Measurements from ENCODE around the gene FKBP7. TPM values are rescaled to one million over a fixed set of nuclear protein-coding genes. Genes with fewer than 3 reads are reported as not detected.

The FKBP7 gene
- total RNA-seq, 1 donor from 2014 or later: 10.5 TPM

GRCh38 chr2:178502751-178503150 lies 24.4 kb upstream of the FKBP7 start:
- Histone ChIP-seq H3K27ac (no peak overlapping the region), H3K4me1 (peaks cover 4% of the 10 kb centered on the region), H3K36me3 (peaks cover 78% of the 10 kb centered on the region), H3K27me3 (ENCODE audit: low read depth) (no peaks in the 10 kb centered on the region), H3K4me3 (no peak overlapping the region), H3K9me3 (no peaks in the 10 kb centered on the region)
- no peak for TF ChIP-seq CTCF (IDR thresholded peaks at IDR 0.05)
- no peak for ATAC-seq
- no peak for DNase-seq
- intact Hi-C loops (cut with DNase I): no loop called here

- intact Hi-C loops (cut with DNase I): no loop called here
- Histone ChIP-seq H3K27ac (no peak overlapping the region), H3K4me1 (no peaks in the 10 kb centered on the region), H3K27me3 (ENCODE audit: low read depth) (no peaks in the 10 kb centered on the region), H3K4me3 (no peak overlapping the region), H3K9me3 (no peaks in the 10 kb centered on the region), H3K36me3 (peaks cover 100% of the 10 kb centered on the region)
- TF ChIP-seq CTCF (IDR thresholded peaks at IDR 0.05): no peak
- ATAC-seq: no peak
- no peak for DNase-seq
Measured at GRCh38 chr2:178499640-178500039, 21.2 kb upstream of the FKBP7 start.

DNA sequence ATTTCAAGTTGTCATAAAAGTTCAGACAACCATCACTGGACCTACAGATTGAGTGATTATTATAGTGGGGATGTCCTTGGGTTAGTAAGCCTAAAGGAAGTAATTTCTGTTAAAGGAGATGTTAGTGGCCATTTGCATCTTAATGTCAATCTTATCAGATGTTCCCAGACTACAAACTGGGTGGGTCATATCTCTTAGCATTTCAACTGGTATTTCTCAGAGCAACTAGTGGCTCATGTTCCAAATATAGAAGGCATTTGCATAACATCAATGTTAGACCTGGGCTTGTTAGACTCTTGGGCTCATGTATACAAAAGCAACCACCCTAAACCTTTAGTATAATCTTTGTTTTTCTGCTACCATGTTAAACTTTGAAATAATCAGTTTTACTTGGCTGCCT lies 19.7 kb upstream of the FKBP7 start:
- DNase-seq (no peak), ATAC-seq (no peak)
- peaks cover 99% of the 10 kb centered on the region for H3K36me3 ChIP-seq
- no peaks in the 10 kb centered on the region for H3K27me3 ChIP-seq (ENCODE audit: low read depth)
- no peaks in the 10 kb centered on the region for H3K4me1 ChIP-seq
- H3K27ac ChIP-seq: no peak overlapping the region
- no peak for TF ChIP-seq CTCF (IDR thresholded peaks at IDR 0.05)
- no peaks in the 10 kb centered on the region for H3K9me3 ChIP-seq
- no peak overlapping the region for H3K4me3 ChIP-seq
- intact Hi-C loops (cut with DNase I): no loop called here

DNA sequence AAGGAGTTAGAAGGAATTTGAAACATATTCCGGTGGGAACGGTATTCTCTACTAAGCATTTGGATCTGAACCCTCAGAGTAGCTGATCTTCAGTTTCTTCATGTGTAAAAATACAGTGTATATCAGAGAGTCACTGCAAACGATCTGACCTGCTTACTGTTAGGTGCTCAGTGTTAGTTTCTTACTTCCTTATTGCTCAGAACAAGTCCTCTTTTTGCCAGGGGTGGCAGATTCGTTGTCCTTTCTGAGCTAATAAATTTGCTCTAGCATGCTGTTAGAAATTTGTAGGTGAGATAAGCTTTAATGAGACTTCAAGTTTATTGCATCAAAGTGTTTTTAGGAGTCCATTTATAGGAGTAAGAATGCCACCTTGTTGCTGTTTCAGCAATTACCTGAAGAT lies 17.6 kb upstream of the FKBP7 start:
- H3K27ac ChIP-seq: no peak overlapping the region
- ATAC-seq (no peak), DNase-seq (no peak)
- H3K4me1 ChIP-seq: no peaks in the 10 kb centered on the region
- H3K27me3 ChIP-seq (ENCODE audit: low read depth): no peaks in the 10 kb centered on the region
- H3K9me3 ChIP-seq: no peaks in the 10 kb centered on the region
- H3K36me3 ChIP-seq: peaks cover 96% of the 10 kb centered on the region
- no peak overlapping the region for H3K4me3 ChIP-seq
- intact Hi-C loops (cut with DNase I): no loop called here
- TF ChIP-seq CTCF (IDR thresholded peaks at IDR 0.05): no peak

DNA sequence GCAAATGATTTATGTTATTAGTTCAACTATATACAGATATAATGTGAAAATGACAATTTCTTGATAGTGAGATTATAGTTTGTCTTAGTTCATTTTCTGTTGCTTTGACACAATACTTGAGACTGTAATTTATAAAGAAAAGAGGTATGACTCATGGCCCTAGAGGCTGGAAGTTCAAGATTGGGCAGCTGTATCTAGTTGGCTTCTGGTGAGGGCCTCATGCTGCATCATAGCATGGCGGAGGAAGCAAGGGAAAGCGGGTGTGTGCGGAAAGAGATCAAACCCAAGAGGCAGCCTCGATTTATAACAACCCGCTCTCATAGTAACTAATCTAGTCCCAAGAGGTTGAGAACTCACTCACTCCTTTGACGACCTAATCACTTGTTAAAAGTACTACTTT lies 13.2 kb upstream of the FKBP7 start:
- Histone ChIP-seq H3K4me1 (no peaks in the 10 kb centered on the region), H3K27ac (no peak overlapping the region), H3K36me3 (peaks cover 73% of the 10 kb centered on the region), H3K9me3 (no peaks in the 10 kb centered on the region), H3K27me3 (ENCODE audit: low read depth) (no peaks in the 10 kb centered on the region), H3K4me3 (no peak overlapping the region)
- DNase-seq (no peak), ATAC-seq (no peak)
- intact Hi-C loops (cut with DNase I): no loop called here
- no peak for TF ChIP-seq CTCF (IDR thresholded peaks at IDR 0.05)

- no peak for DNase-seq
- H3K4me1 ChIP-seq: peaks cover 39% of the 10 kb centered on the region
- peaks cover 16% of the 10 kb centered on the region for H3K36me3 ChIP-seq
- no peak overlapping the region for H3K4me3 ChIP-seq
- H3K9me3 ChIP-seq: no peaks in the 10 kb centered on the region
- no peaks in the 10 kb centered on the region for H3K27me3 ChIP-seq (ENCODE audit: low read depth)
- TF ChIP-seq CTCF (IDR thresholded peaks at IDR 0.05): no peak
- intact Hi-C loops (cut with DNase I): no loop called here
- no peak for ATAC-seq
- H3K27ac ChIP-seq: no peak overlapping the region
Measured at GRCh38 chr2:178485356-178485755, 7.0 kb upstream of the FKBP7 start.
